ENCODE data around the gene SYNJ2.

Gene SYNJ2

DNA sequence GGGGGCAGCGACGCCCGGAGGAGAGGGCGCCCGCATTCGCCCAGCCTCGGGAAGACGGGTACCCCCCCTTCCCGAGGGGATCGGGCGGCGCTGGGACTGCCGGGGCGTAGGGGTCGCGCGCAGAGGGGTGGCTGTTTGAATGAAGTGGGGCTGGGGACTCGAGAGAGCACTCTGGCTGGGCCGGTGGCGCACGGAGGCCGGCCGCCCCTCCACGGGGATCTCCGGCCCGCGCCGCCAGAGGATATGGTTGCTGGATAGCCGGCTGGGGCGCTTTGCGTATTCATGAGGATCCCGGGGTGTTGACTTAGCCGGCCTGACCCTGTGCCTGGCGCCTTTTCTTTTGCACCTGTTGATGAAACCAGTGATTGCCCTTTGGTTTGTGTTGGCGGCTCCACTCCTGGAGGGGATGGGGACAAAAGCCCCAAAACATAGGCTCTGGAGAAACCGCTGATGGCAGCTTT lies 469 bp downstream of the SYNJ2 start:
- no peak for DNase-seq (ENCODE audit: low spot score)

DNA sequence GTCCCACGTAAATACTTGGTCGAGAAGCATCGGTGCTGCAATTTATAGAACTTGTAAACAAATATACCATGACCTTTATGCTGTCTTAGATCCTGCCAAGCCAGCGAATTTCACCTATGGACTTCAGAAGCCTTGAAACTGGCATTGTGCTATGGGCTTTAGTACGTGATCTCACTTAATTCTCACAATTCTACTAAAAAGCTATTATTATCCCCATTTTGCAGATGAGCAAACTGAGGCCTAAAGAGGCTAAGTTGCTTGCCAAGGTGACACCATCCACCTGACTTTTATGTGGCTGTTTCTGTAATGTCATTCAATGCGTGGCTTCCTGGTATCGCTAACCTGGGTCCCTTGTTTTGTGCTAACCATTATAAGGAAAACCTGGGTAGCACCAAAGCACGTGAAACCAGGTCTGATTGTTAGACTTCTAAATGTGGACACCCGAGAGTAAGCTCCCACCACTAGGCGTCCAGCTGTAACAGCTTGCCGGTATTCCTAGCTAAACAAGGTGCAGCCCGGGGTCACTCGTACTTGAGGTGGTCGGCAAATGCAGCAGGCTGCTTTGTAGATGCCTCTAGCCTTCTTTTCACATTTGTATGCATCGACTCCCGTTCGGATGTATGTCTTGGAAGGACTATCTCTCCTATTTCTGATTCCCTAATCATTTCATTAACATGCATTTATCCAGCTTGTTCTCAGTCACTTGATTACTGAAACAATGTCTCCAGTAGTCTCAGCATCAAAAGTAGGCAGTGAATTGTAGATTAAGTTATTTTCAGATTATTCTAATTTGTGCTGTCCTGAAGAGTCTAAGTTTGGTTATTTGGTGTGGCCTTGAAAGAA lies 1.1 kb downstream of the SYNJ2 start:
- DNase-seq (ENCODE audit: low spot score): no peak

DNA sequence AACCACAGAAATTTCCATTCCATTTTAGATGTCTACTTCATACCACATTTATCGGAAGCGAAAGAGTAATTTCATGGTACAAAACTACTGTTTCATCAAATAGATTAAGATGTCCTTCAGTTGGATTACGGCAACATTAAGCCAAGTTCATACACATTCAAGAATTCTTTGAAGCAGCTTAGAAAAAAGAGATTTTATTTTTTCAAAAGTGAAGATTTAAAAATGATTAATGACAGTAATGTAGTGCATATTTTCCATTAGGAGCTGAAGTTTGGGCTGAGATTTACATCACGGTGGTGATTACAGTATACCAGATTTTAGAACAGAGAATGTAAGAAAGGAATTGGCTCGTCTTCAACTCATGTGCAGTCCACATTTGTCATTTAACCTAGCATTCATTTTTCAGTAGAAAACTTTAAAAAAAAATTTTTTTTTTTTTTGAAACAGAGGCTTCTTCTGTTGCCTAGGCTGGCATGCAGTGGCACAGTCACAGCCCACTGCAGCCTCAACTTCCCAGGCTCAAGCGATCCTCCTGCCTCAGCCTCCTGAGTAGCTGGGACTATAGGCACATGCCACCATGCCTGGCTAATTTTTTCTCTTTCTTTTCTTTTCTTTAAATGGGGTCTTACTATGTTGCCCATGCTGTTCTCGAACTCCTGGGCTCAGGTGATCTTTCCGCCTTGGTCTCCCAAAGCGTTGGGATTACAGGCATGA lies 1.9 kb downstream of the SYNJ2 start:
- no peak for DNase-seq (ENCODE audit: low spot score)

DNA sequence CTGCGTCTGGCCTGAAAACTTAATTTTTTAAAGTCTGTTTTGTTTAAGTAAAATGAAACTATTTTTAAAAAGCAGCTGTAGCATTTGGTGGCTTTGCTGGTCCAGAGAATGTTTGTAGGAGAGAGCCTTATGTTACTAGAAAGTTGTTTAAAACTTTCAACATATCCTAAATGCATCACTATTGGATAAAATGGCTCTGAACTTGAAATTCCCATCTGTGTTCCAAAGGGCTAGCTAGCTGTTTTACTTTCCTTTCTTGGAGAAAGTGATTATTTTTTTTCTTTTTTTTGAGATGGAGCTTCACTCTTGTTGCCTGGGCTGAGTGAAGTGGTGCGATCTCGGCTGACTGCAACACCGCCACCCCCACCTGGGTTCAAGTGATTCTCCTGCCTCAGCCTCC lies 2.5 kb downstream of the SYNJ2 start:
- DNase-seq (ENCODE audit: low spot score): no peak

DNA sequence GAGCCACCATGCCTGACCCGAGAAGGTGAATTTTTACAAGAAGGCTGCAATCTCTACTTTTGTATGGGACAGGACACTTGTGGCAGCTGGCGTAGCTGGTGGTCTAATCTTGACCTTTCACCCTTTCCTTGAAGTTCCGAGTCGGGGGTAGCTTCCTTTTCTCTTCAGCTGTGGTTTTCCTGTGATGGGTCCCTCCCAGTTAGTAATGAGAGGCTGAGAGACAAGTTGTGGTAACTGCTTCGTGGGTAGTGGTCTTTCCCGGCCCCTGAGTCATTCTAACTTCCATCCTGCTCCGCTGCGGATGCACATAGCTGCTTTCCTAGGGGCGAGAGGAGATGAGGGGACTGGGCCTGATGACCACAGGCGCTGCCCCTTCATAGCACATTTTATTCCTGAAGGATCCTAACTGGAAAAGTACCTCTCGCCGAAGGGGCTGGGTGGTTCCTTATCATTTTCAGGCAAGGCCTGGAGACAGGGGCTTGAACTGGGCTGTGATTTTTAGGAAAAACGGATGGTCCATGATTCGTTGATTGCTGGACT lies 3.1 kb downstream of the SYNJ2 start:
- peak; percentile 24 for DNase-seq (ENCODE audit: low spot score)

DNA sequence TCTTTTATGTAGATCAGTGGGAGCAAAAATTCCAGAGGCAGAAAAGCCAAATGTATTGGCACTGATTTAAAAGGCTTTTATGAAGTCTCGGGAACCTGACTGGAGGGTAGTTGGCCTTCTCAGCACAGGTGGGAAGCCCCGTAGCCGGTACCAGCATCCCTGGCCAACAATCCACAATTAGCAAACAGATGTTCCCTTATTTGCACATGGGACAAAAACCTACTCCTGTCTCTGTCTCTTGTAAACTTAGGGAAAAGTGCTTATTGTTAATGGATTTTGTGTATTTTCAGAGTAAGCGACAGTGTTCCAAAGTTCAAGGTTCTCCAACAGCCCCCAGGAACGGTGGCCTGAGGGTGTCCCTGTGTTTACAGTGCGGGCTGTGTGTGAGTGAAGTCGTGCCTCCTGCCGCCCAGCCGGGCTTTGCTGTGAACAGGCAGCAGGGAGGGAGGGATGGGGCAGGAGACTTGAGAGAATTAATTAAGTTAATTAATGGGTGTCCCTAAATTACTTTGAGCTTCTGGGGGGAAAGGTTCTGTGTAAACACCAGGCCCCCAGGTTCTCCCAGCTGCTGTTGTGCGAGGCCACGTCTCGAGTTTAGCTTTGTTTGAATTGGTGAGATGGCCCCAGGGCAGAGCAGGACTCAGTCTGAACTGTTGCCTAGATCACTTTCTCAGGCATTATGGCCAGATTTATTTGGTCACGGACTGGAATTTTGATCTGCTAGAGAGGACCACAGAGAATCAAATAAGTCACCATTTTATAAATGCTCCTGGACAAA lies 3.9 kb downstream of the SYNJ2 start:
- no peak for DNase-seq (ENCODE audit: low spot score)

DNA sequence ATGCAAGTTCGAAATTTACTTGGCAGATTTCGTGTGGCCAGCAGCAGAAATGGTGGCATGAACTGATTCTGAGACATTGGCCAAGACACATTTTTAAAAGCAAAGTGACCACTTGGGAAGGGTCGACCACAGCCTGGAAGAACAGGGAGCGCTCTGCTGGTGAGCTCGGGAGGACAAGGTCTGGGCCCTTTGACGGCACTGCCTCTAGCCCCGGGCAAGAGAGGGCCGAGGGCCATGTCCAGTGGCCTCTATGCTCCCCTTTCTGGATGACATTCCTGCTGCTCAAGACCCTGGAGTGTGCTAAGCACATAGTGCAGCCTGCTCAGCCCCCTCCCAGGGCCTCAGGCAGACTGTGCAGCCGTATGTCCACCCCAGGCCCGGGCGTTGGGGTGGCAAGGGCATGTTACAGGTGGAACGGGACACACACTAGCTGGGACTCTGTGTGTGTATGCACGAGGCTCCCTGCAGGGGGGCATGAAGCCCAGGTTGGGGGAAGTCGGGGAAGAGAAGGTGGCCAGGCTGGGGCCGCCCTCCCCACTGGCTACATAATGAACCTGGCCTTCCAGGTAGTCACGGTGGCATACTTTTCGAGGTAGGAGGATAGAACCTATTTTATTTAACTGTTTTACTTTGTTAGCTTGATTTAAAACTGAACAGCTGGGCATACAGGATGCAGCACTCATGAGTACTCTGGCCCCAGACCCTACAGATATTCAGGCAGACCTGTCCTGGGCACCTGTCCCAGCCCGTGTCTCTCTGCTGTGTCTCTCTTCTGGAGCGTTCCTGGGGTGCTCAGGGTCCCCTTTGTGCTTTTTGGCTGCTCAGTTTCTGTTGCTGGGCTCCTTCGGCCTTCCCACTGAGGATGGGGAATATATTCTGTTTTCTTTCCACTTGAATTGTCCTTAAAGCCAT lies 6.4 kb downstream of the SYNJ2 start:
- DNase-seq (ENCODE audit: low spot score): no peak

DNA sequence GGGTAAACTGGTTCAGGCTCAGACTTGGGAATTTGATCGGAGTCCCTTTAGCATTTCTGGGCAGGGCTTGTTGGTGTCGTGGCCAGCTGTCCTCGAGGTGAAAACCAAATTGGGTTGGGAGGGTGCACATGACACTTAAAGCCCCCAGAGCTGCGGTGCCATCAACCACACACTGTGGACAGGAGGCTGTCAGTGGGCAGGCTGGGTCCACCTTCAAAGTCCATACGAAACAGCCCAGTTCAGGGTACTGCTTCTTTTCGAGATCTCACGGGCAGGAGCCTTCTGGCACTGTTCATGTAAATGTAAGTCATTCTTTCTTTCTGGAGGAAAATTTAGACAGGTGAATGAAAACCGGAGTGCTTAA lies 7.0 kb downstream of the SYNJ2 start:
- DNase-seq (ENCODE audit: low spot score): no peak

DNA sequence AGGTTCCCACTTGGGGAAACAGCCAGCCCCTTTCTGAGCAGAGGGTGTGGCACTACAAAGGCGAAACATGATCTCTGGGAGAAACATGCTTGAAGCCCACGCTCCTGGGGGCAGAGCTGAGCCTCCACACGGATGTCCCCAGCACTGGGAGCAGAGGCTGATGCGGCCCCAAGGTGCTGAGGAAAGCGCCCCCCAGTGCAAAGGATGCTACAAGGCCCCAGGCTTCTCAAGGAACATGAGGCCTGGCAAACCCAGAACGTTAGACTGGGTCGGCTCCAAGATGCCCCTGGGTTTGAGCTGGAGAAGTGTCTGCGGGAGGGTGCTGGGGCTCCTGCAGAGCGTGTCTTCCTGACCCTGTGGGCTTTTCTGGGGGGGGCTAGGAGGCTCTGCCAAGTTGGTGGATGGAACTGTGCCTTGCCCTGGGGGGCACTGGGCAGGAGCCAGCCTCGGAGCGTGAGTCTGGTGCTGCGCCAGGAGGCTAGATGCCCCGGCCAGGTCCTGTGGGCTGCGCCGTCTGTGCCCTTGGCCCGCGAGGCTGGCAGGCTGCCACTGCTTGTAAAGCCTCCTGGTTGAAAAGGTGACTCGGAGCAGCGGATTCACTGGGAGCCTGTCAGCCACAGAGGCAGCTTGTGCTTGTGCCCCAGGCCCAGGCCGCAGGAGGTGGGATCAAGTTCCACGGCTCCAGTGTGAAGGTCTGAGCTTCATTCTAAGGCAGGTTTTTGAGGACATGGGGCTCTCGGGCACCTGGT lies 8.1 kb downstream of the SYNJ2 start:
- DNase-seq (ENCODE audit: low spot score): no peak

DNA sequence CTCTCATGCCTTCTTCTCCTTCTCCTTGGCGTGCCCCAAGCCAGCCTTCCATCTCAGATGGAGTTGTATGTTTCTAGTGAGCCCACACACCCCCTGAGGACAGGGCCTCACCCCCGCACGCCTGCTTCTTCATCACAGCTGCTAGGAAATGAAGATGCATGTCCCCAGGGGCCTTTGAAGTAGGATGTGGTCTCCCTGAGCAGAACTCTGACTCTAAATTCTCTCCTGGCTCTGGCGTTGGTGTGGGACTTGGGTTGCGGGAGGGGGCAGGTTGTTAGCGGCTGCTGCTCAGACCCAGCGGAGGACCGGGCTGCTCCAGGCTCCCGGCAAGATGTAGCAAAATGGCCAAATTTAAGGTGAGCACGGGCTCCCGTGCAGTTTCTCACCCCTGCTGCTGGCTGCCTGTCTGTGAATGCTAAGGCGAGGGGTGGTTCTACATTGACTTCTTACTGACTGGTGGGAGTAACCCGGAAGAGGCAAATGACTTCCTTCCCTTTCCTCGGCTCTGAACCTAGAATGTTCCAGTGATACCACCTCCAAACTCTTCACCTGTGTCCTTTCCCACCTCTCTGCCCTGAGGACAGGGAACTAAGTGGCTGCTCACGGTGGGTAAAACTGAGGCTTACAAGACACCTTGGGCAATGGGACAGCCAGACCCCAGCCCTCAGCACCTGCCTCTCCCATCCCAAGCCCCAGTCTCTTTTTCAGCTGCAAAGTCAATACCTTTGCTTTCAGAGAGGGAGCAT lies 8.8 kb downstream of the SYNJ2 start:
- no peak for DNase-seq (ENCODE audit: low spot score)

DNA sequence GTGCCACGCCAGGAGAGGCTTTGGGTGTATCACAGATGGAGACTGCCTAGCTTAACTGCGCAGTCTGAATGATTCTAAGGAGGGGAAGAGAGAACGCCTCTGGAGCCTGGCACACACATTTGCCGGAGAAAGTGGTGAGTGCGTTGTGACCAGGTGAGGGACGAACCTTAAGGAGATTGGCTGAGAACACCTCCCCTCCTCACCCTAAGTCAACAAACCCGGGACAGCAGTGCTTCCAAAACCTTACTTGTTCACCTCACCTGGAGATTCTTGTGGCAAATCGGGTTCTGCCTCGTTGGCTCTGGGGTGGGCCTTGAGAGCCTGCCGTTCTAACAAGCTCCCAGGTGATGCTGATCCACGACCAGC lies 9.4 kb downstream of the SYNJ2 start:
- no peak for DNase-seq (ENCODE audit: low spot score)

DNA sequence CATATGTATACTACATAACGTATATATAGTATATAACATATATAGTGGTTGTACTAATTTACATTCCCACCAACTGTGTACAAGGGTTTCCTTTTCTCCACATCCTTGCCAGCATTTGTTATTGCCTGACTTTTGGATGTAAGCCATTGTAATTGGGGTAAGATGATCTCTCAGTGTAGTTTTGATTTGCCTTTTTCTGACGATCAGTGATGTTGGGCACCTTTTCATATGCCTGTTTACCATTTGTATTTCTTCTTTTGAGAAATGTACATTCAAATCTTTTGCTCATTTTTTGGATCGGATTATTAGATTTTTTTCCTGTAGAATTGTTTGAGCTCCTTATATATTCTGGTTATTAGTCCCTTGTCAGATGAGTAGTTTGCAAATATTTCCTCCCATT lies 11.4 kb downstream of the SYNJ2 start:
- DNase-seq (ENCODE audit: low spot score): no peak

DNA sequence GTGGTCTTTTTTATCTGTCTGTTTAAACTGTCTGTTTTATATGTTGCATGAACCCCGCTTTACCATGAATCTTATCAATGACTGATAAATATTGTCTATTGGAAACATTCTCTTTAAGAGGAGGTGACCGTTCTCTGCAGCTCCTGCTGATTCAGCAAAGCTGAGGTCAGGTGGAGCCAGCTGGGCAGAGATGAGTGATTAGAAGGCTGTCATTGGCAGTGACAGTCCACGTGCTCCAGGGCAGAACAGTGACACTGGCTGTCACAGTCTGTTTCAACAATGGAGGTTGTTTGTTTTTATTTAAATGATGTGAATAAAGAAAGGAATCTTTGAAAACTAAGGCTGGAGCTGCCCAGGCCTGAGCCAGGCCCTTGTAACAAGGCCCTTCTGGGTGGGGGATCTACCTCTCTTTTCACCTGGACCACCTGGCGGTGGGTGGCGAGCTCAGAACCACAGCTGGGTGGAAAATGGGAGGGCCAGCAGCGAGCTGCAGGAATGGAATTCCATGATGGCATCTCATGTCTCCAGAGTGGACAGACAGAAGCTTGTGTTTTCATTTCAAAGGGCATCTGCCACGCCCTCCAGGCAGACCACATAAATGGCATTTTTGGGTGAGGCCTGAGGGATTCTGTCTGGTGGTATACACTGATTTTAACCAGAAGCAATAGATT lies 12.6 kb downstream of the SYNJ2 start:
- no peak for DNase-seq (ENCODE audit: low spot score)

DNA sequence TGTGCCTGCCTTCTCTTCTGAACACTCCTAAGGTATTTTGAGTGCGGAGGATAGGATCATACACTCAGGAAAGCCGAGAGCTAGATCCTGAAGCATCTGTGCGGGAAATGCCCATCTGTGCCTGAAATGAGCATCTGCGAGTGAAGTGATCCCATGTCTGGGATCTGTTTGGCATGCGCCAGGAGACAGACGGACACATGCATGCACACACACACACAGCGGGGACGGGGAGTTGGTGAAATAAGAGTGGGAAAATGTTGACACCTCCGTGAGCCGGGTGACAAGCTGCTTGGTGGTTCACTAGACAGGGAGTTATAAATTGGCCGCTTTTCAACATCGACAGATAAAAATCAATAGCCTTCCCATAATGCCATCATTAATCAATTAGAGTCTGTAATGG lies 13.8 kb downstream of the SYNJ2 start:
- DNase-seq (ENCODE audit: low spot score): no peak

DNA sequence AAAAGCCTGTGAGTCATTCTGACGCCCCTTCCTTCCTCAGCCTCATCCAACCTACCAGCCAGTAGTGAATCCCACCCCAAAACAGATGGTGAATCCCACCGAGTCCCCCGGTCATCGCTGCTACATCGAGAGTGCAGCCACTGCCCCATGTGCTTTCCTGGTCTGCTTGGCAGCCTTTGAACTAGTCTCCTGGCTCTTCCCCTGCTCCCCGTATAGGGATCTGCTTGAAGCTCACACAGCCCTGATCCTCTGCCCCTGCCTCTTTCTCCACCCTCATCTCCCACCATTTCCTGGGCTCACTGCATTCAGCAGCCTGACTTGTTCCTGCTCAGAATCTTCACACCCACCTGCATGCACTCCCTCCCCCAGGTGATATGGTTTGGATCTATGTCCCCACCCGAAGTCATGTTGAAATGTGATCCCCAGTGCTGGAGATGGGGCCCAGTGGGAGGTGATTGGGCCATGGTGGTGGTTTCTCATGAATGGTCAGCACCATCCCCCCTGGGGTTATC lies 14.6 kb downstream of the SYNJ2 start:
- no peak for DNase-seq (ENCODE audit: low spot score)

DNA sequence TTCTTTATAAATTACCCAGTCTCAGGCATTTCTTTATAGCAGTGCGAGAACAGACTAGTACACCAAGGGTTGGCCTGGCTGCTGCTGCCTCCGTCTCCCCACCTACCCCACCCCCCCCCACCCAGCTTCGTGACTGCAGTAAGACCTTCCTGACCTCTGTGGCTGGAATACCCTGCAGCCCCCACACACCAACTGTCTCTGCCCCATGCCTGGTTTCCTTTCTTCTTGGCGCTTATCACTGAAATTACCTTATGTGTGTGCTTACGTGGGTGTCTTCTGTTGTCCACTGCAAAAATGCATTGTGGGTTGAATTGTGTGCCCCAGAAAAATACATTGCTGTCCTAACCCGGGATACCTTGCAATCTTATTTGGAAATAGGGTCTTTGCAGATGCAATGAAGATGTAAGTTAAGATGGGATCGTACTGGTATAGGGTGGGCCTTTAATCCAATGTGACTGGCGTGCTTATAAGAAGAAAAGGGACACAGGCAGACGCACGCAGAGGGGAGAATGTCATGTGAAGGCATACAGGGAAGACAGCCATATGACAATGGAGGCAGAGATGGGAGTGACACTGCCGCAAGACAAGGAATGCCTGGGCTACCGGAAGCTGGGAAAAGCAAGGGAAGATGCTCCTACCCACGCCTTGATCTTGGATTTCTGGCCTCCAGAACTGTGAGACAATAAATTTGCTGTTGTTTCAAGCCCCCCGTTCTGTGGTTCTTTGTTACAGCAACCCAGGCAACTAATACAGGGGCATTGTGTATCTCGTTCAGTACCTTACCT lies 15.4 kb downstream of the SYNJ2 start:
- DNase-seq (ENCODE audit: low spot score): no peak

DNA sequence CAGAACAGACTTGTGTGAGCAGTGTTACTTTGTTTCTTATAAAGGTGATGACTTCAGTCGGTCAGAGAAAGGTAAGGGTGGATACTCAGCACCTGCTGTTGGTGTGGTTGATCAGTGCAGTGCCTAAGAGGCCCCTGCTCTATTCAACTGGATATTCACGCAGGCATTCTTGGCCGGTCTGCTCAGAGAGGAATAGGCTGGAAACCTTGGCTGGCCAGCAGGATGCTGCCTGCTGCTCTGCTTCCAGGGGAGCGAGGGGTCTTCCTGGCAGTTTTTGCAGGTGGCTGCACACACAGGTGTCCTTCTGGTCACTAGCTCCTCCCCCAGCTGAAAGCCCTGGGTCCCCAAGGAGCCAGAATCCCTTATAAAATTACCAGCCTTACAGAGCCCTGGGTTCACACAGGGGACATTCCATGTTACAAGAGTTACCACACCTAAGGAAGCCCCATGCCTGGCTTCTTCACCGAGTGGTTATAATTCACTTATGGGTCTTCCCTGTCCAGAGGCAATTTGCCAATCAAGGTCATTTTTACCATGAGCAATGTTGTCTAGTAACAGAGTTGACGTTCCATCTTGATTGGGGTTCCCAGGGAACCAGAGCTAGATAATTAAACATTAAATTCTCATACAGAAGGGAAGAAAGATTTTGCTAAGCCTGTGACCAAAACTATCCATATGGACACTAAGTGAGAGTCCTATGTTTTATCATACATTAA lies 16.4 kb downstream of the SYNJ2 start:
- no peak for DNase-seq (ENCODE audit: low spot score)

DNA sequence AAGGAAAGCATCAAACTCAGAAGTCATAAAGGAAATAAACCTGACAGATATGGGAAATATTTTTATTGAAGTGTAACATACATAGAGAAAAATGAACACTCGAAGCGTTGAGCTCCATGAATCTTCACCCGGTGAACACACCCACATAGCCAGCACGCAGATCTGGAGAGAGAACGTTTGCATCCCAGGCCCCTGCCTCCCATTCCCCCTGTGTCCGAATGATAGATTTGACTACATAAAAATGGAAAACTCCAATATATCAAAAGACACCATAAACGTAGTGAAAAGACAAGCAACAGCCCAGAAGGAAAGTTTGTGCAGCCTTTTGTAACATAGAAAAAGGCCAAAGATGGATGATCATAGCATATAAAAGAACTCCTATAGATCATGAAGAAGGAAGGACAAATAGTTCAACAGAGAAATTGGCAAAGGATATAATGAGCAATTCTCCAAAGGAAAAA lies 17.1 kb downstream of the SYNJ2 start:
- DNase-seq (ENCODE audit: low spot score): no peak

Measured in CD4-positive, alpha-beta T cell treated with Interleukin-2 at 100 ng/mL for 4 hours (primary cell).